GM19099 (cell line): ENCODE data around the gene CAPS2.
A peak's percentile ranks its signal among the peaks of the same experiment; 100 is the strongest.

Source experiments
- POLR2A ChIP-seq: IDR thresholded peaks from 3 replicates; pipeline ENCODE4 v1.6.1; 2011; ENCODE audit warnings: low read depth; ENCODE audit not compliant: insufficient read length; ENCODE audit errors: extremely low read depth

CAPS2 gene

GRCh38 chr12:75329918-75330826 lies at the start of gene CAPS2:
CAPS2 (minus strand) TSS chr12:75330324; CDS start chr12:75326498, 3,826 bp downstream.
- peak; percentile 36 for TF ChIP-seq POLR2A

GRCh38 chr12:75378354-75378753 lies 48.2 kb upstream of the CAPS2 start:
- no peak for TF ChIP-seq POLR2A

GRCh38 chr12:75374971-75375370 lies 44.8 kb upstream of the CAPS2 start:
- TF ChIP-seq POLR2A = no peak

- no peak for TF ChIP-seq POLR2A
Observed at GRCh38 chr12:75366629-75367028, 36.5 kb upstream of the CAPS2 start.

- no peak for TF ChIP-seq POLR2A
Observed at GRCh38 chr12:75364919-75365318, 34.8 kb upstream of the CAPS2 start.

- no peak for TF ChIP-seq POLR2A
Observed at GRCh38 chr12:75361408-75361807, 31.3 kb upstream of the CAPS2 start.

- no peak for TF ChIP-seq POLR2A
Observed at GRCh38 chr12:75360920-75361319, 30.8 kb upstream of the CAPS2 start.

GRCh38 chr12:75354011-75354410 lies 23.9 kb upstream of the CAPS2 start:
- no peak for TF ChIP-seq POLR2A

GRCh38 chr12:75350413-75350812 lies 20.3 kb upstream of the CAPS2 start:
- no peak for TF ChIP-seq POLR2A

- no peak for TF ChIP-seq POLR2A
Observed at GRCh38 chr12:75349946-75350345, 19.8 kb upstream of the CAPS2 start.

GRCh38 chr12:75345531-75345930 lies 15.4 kb upstream of the CAPS2 start:
- no peak for TF ChIP-seq POLR2A

- no peak for TF ChIP-seq POLR2A
Observed at GRCh38 chr12:75341873-75342272, 11.7 kb upstream of the CAPS2 start.

- no peak for TF ChIP-seq POLR2A
Observed at GRCh38 chr12:75337905-75338304, 7.8 kb upstream of the CAPS2 start.

- TF ChIP-seq POLR2A = peak; percentile 24
Observed at GRCh38 chr12:75334384-75335030, 4.4 kb upstream of the CAPS2 start, which contains the start of gene GLIPR1L1. GLIPR1L1 (plus strand) TSS chr12:75334670; CDS start chr12:75334729, 59 bp downstream.

GRCh38 chr12:75327642-75328041 lies 2.5 kb downstream of the CAPS2 start:
- no peak for TF ChIP-seq POLR2A

GRCh38 chr12:75323663-75324062 lies 6.5 kb downstream of the CAPS2 start:
- TF ChIP-seq POLR2A = no peak
